ENCODE results near the gene ACKR2.

GRCh38 chr3:42853739-42854302 lies 44.6 kb downstream of the ACKR2 start:
- TF ChIP-seq CTCF (IDR thresholded peaks at IDR 0.05), result no peak
- peak; percentile 20 for TF ChIP-seq POLR2A (IDR thresholded peaks at IDR 0.05)
